Mucosa of stomach (tissue), 1 donor: ENCODE measurements around the gene UST.

Source experiments
- H3K27me3 ChIP-seq: one replicate; pipeline ENCODE4 v1.7.0; 2013; ENCODE audit warnings: mild to moderate bottlenecking, low read length; ENCODE audit not compliant: control insufficient read depth, insufficient read depth
- H3K36me3 ChIP-seq: one replicate; pipeline ENCODE4 v1.7.0; 2013; ENCODE audit warnings: low read length; ENCODE audit not compliant: control insufficient read depth, insufficient read depth
- H3K4me1 ChIP-seq: one replicate; pipeline ENCODE4 v1.7.0; 2013; ENCODE audit warnings: mild to moderate bottlenecking, low read length; ENCODE audit not compliant: control insufficient read depth, insufficient read depth
- H3K4me3 ChIP-seq: one replicate; pipeline ENCODE4 v1.7.0; 2013; ENCODE audit warnings: low read length
- H3K9ac ChIP-seq: one replicate; pipeline ENCODE4 v1.7.0; 2013; ENCODE audit warnings: mild to moderate bottlenecking, low read length, moderate library complexity
- H3K9me3 ChIP-seq: one replicate; pipeline ENCODE4 v1.7.0; 2013; ENCODE audit warnings: mild to moderate bottlenecking, low read length, moderate library complexity; ENCODE audit not compliant: control insufficient read depth
- donor health status: Pancreatic carcinoma.

The UST gene

DNA sequence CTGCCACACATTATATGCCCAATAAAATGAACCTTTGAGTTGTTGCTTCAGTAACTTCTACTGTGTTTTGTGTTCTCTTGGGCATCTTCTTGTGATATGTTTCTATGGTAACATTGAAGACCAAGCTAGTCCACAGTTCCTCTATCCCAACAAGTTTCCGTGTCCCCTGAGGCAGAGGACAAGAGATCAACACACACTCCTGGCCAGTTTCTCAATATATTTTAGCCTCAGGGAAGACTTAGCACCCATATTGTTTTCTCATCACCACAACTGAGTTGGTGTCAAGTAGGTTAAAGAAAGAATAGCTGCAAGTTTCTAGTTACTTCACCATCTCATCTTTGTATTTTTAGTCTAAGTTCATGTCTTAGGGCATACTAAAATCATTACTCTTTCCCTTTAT, 277.5 kb downstream of the UST start:
- Histone ChIP-seq H3K9me3 (no peaks in the 10 kb centered on the region), H3K4me1 (no peaks in the 10 kb centered on the region), H3K4me3 (no peak overlapping the region), H3K9ac (no peak overlapping the region), H3K36me3 (no peaks in the 10 kb centered on the region), H3K27me3 (no peaks in the 10 kb centered on the region)

DNA sequence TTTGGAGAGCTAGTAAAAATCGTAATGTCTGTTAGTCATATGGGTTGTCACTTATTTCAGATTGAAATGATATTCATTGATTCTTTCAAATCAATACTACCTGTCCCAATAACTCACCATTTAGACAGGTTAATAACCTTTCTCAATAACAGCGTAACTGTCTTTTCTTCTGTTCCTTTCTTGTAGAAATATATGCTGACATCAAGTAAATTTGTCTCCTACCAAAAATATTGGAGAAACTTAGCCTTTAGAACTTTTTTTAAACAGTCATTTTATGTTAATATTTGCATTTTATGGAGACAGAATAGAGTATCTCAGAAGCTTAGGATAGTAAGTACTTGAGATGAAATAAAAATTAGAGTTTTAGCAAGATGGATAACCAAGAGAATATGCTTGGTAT, 278.2 kb downstream of the UST start:
- H3K4me1 ChIP-seq: no peaks in the 10 kb centered on the region
- no peak overlapping the region for H3K4me3 ChIP-seq
- H3K9ac ChIP-seq: no peak overlapping the region
- H3K27me3 ChIP-seq: no peaks in the 10 kb centered on the region
- H3K36me3 ChIP-seq: no peaks in the 10 kb centered on the region
- H3K9me3 ChIP-seq: no peaks in the 10 kb centered on the region

DNA sequence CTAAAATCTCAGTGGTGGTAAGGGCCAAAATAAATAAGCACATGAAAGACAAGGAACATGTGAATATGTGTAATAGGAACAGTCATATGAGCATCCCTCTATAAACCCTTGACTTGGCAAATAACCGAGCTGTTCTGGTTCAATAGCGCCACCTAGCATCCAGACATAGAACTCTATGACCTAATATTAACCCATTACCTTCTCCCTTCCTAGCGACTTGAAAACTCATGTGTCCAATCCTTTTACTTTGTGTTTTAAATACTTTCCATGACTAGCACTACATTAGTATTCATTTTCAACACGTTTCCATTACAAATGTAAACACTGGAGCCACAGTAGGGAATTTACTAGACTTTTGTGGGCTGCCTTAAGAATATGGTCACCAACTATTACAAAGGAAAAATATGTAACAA, 279.7 kb downstream of the UST start:
- Histone ChIP-seq H3K4me1 (no peaks in the 10 kb centered on the region), H3K4me3 (no peak overlapping the region), H3K36me3 (no peaks in the 10 kb centered on the region)

GRCh38 chr6:149027484-149027883, 280.7 kb downstream of the UST start:
- H3K9me3 ChIP-seq: no peaks in the 10 kb centered on the region
- H3K27me3 ChIP-seq: no peaks in the 10 kb centered on the region
- no peak overlapping the region for H3K4me3 ChIP-seq
- H3K4me1 ChIP-seq: no peaks in the 10 kb centered on the region
- no peaks in the 10 kb centered on the region for H3K36me3 ChIP-seq
- H3K9ac ChIP-seq: no peak overlapping the region

More for the DNA sequence above, 279.7 kb downstream of the UST start:
- H3K9me3 ChIP-seq: no peaks in the 10 kb centered on the region
- no peaks in the 10 kb centered on the region for H3K27me3 ChIP-seq
- no peak overlapping the region for H3K9ac ChIP-seq

GRCh38 chr6:149028767-149029405, 282.1 kb downstream of the UST start:
- Histone ChIP-seq H3K9ac (no peak overlapping the region), H3K9me3 (no peaks in the 10 kb centered on the region), H3K4me1 (no peaks in the 10 kb centered on the region), H3K4me3 (no peak overlapping the region), H3K27me3 (no peaks in the 10 kb centered on the region), H3K36me3 (no peaks in the 10 kb centered on the region)

DNA sequence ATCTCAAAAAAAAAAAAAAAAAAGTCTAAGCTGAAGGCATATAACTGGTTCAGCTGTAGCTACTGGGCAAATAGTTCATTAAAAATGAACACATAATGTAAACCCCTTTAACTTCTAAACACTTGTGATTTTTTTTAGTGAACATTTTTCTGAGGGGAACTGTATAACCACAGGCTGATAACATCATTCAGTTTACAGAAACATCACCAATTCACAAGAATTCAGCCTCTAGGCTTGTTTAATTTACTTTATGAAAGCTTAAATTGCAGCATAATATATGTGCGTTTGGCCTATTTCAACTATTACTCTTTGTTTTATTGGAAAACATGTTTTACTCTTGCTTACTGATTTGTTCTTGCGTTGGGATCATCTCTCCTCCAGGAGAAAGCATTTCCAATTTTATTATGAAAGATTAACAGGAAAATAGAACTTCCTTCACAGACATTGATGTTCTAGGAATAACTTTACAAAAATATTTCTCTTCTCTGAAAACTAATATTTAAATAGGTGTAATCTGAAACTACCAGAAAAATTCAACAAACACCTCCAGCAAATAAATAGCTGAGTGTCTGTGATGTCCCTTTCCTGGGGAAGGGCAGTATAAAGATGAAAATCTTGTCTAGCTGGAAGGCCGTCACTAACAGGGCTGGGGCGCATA, 284.5 kb downstream of the UST start:
- Histone ChIP-seq H3K9me3 (no peaks in the 10 kb centered on the region), H3K9ac (no peak overlapping the region), H3K27me3 (no peaks in the 10 kb centered on the region), H3K4me1 (no peaks in the 10 kb centered on the region), H3K36me3 (no peaks in the 10 kb centered on the region), H3K4me3 (no peak overlapping the region)

- H3K9me3 ChIP-seq: no peaks in the 10 kb centered on the region
- H3K27me3 ChIP-seq: no peaks in the 10 kb centered on the region
- H3K9ac ChIP-seq: no peak overlapping the region
- H3K36me3 ChIP-seq: no peaks in the 10 kb centered on the region
- H3K4me3 ChIP-seq: no peak overlapping the region
- no peaks in the 10 kb centered on the region for H3K4me1 ChIP-seq
Measured at GRCh38 chr6:149031859-149032598, 285.2 kb downstream of the UST start.

- Histone ChIP-seq H3K27me3 (no peaks in the 10 kb centered on the region), H3K36me3 (no peaks in the 10 kb centered on the region), H3K4me1 (no peaks in the 10 kb centered on the region), H3K4me3 (no peak overlapping the region), H3K9me3 (no peaks in the 10 kb centered on the region), H3K9ac (no peak overlapping the region)
Measured at GRCh38 chr6:149032599-149033405, 286.0 kb downstream of the UST start.

- Histone ChIP-seq H3K27me3 (no peaks in the 10 kb centered on the region), H3K9me3 (no peaks in the 10 kb centered on the region)
Measured at GRCh38 chr6:149033454-149033853, 286.6 kb downstream of the UST start.

GRCh38 chr6:149035766-149036165, 288.9 kb downstream of the UST start:
- H3K36me3 ChIP-seq: no peaks in the 10 kb centered on the region
- H3K4me3 ChIP-seq: no peak overlapping the region
- no peaks in the 10 kb centered on the region for H3K27me3 ChIP-seq
- H3K4me1 ChIP-seq: no peaks in the 10 kb centered on the region
- no peaks in the 10 kb centered on the region for H3K9me3 ChIP-seq
- H3K9ac ChIP-seq: no peak overlapping the region

More at GRCh38 chr6:149033454-149033853, 286.6 kb downstream of the UST start:
- Histone ChIP-seq H3K4me3 (no peak overlapping the region), H3K36me3 (no peaks in the 10 kb centered on the region), H3K9ac (no peak overlapping the region), H3K4me1 (no peaks in the 10 kb centered on the region)

GRCh38 chr6:149037051-149037671, 290.3 kb downstream of the UST start:
- Histone ChIP-seq H3K4me1 (no peaks in the 10 kb centered on the region), H3K9ac (no peak overlapping the region), H3K27me3 (no peaks in the 10 kb centered on the region), H3K9me3 (no peaks in the 10 kb centered on the region), H3K4me3 (no peak overlapping the region), H3K36me3 (no peaks in the 10 kb centered on the region)
